Panc1 (cell line): ENCODE data around the gene SLC6A19.

ENCODE experiments used
- POLR2AphosphoS5 ChIP-seq: IDR thresholded peaks from 2 replicates; pipeline ENCODE4 v1.6.1; 2012; ENCODE audit warnings: mild to moderate bottlenecking, low read depth, low read length, moderate library complexity
- TF ChIP-seq, protein P1 (sequence below): fragments of 450-650 bp; IDR thresholded peaks from 2 replicates; pipeline ENCODE4 v1.5.1; 2017; ENCODE audit warnings: mild to moderate bottlenecking

DNA sequence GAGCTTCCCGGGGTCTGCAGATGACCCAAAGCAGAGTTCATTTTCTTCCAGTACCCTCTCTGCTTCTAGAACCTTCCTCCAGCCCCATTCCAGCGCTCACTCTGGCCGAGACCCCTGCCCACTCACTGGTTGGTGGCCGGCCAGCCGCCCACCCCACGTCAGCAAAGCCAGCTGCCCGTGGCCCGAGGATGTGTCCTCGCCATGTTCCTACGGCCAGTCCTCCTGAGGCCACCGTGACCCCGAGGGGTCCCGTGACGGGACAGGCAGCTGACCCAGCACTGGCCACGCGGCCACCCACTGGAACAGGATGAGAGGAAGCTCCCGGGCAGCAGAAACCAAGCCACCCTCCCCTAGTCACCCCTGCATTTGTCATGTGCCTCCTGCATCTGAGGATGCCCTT lies 39.1 kb upstream of the SLC6A19 start:
- TF ChIP-seq, protein P1, sequence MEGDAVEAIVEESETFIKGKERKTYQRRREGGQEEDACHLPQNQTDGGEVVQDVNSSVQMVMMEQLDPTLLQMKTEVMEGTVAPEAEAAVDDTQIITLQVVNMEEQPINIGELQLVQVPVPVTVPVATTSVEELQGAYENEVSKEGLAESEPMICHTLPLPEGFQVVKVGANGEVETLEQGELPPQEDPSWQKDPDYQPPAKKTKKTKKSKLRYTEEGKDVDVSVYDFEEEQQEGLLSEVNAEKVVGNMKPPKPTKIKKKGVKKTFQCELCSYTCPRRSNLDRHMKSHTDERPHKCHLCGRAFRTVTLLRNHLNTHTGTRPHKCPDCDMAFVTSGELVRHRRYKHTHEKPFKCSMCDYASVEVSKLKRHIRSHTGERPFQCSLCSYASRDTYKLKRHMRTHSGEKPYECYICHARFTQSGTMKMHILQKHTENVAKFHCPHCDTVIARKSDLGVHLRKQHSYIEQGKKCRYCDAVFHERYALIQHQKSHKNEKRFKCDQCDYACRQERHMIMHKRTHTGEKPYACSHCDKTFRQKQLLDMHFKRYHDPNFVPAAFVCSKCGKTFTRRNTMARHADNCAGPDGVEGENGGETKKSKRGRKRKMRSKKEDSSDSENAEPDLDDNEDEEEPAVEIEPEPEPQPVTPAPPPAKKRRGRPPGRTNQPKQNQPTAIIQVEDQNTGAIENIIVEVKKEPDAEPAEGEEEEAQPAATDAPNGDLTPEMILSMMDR, result no peak
- TF ChIP-seq POLR2AphosphoS5, result no peak
